Cardiac septum (tissue), 1 donor: ENCODE measurements around the gene EIF5A2. TPM values are rescaled to one million over a fixed set of nuclear protein-coding genes. Genes with fewer than 3 reads are reported as not detected.

Experiments used
- DNase-seq: peaks from one replicate; pipeline ENCODE4 v3.0.0-alpha.2; 2020; ENCODE audit warnings: low spot score
- intact Hi-C: fragments of 100-400 bp; cut with DNase I; formaldehyde crosslinking; loops from one replicate; pipeline ENCODE4 v1.14.0; 2022
- total RNA-seq: library from RNA; stranded (reverse); fragmentation: NEBNext Ultra II Directional; extraction: Animal tissue kit (Norgen Biotek cat#: 25700); gene quantifications from one replicate; pipeline ENCODE4 v1.2.1, GENCODE V29; 2021
- donor health status: DM: no; HTN: no; CAD: no.

EIF5A2 gene
- total RNA-seq, 1 donor from 2014 or later, result 9.9 TPM

DNA sequence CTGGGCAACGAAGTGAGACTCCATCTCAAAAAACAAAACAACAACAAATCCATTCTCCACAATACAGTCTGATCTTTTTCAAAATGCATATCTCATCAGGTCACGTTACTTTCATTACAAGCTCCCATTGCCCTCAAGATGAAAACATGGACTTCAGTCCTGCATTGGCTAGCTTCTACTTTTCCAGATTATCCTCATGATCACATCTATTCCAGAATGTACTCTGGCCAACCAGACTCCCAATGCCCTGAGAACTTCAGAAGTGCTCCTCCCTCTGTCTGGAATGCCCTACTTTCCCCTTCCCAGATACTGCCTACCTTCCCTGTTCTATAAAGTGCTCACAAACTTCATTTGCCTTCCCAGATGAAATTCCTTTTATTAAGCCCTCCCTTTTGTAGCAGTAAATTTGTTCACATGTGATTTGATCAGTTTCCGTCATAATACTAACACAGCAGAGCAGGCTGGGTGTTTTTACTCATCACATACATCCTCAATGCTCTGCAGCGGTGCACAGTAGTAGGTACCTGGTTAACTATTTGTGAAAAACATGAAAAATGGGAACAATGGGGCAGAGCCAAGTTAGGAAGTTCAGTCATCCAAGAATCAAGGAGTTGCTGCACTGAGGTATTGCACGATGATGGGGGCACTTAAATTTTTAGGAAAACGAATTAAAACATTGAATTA lies 43.8 kb downstream of the EIF5A2 start:
- DNase-seq, result no peak
- intact Hi-C loops, result no loop called here

GRCh38 chr3:170863816-170864215 lies 44.6 kb downstream of the EIF5A2 start:
- intact Hi-C loops, result no loop called here
- no peak for DNase-seq

DNA sequence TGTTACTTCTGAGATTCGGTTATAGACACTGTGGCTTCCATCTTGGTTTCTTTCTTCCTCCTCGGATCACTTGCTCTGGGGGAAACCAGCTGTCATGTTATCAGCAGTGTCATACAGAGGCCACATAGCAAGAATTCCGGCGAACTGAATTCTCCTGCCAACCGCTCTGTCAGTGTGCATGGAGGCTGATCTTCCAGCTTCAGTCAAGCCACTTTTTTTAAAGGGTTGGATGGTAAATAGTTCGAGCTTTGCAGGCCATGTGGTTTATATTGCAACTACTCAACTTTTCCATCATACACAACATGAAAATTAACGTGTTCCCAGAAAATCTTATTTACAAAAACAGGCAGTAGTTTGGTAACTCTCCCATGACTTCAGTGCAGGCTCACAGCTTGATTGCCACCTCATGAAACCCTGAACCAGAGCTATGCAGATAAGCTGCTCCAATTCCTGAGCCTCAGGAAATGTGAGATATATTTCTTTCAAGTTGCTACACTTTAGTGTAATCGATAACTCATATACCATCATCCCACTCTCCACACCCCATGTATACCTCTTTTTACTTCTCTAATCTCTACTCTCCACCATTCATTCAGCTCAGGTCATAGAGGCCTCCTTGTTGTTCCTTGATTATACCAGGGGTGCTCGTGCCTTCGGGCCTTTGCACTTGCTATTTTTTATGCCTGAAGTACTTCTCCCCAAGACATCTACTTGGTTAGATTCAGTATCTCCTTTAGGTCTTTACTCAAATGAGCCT lies 45.6 kb downstream of the EIF5A2 start:
- no peak for DNase-seq
- intact Hi-C loops, result no loop called here

GRCh38 chr3:170858599-170858998 lies 49.8 kb downstream of the EIF5A2 start:
- DNase-seq, result no peak
- intact Hi-C loops, result no loop called here

DNA sequence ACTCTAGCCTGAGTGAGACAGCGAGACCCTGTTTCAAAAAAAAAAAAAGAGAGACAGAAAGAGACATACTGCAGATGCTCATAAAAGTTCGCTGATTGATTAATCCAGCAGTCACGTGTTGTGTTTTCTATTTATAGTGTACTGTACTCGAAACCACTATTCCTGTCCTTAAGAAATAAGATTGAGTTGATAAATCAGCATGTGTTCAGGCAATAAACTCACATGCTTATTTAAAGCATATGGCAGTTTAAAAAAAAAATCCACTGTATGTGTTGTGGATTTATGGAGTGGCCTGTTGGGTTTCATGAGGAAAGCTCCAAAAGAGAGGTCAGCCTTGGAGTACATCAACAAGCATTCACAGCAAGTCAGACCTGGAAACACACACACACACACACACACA lies 56.1 kb downstream of the EIF5A2 start:
- intact Hi-C loops, result no loop called here
- DNase-seq, result no peak

DNA sequence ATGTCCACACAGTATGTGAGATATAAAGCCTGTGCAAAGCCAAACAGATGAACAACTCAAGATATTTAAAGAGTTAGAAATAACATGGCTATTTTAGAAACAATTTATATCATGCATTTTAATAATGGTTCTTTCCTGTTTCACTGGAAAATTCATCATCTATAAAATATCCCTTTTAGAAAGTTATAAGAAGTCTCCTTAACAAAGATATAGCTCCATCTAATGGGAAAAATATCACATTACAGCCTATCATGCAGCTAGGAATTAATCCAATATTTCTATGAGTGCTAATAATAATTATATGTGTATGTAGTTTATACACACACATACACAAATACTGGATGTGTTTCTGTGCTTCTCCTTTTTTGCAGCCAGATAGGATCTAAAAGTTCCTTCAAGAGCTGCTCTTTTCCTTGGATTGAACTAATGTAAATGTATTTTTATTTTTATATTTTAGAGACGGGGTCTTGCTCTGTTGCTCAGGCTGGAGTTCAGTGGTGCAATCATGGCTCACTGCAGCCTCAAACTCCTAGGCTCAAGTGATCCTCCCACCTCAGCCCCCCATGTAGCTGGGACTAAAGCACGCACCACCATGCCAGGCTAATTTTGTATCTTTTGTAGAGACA lies 60.0 kb downstream of the EIF5A2 start:
- DNase-seq, result no peak
- intact Hi-C loops, result no loop called here

DNA sequence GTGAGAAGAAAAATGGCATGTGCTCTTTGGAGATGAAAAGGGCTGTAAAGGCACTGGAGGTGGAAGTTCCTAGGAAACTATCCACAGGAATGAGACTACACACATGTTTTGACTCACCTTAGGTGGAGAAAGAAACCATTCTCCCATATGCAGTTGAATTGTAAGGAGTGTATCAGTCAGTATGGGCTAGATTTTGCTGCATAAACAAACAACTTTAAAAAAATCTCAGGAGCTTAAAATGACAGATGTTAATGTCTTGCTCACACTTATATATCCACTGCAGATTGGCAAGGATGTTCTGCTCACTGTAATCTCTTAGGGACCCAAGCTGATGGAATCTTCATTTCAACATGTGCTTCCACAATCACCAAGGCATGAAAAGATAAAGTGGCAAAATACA lies 64.1 kb downstream of the EIF5A2 start:
- DNase-seq, result no peak
- intact Hi-C loops, result no loop called here

DNA sequence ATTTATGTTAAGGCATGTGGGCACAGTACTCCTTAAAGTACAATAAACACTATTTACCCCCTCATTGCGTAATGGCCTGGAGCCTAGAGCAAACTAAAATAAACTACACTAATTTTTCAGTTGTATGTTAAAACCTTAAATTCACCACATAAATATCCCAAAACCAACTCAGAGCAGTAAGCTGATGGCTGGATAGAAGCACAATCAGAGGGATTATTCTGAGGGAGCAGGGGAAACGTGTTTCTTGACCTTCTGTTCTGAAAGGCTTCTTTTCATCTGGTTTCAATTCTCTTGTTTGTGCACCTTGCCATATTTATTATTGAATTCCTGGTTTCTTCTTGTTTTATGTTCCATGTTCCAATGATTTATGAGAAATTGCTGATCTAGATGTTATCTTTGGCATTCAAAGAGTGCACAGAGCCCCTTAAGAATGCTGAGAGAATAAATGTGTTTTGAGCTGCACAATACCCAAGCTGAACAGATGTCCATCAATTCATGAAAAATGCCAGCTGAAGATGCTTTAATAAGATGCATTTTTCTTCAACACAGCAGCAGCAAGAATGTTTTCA lies 68.1 kb downstream of the EIF5A2 start:
- DNase-seq, result no peak
- intact Hi-C loops, result no loop called here

DNA sequence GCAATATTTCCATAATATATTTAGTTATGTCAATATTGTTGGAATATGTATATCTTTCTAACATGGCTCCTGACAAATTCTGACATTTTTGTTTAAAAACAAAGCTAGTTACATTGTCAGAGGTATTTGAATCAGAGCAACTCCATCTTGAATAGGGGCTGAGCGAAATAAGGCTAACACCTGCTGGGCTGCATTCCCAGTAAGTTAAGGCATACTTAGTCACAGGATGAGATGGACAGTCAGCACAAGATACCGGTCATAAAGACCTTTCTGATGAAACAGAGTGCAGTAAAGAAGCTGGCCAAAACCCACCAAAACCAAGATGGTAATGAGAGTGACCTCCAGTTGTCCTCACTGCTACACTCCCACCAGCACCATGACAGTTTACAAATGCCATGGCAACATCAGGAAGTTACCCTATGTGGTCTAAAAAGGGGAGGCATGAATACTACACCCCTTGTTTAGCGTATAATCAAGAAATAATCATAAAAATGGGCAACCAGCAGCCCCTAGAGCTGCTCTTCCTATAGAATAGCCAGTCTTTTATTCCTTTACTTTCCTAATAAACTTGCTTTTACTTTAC lies 68.8 kb downstream of the EIF5A2 start:
- no peak for DNase-seq
- intact Hi-C loops, result no loop called here

Other genes with a start within 250 kb of the EIF5A2 start
- 15.9 TPM for gene RPL22L1, start 38.4 kb downstream of the EIF5A2 start, total RNA-seq
- not detected for gene SLC2A2, start 118.1 kb upstream of the EIF5A2 start, total RNA-seq